WERI-Rb-1 (cell line): ENCODE data around the gene SLIT2.

Experiments
- DNase-seq: peaks from one replicate; pipeline ENCODE4 v3.0.0-alpha.2; 2020
- H3K27ac ChIP-seq: fragments of 250-450 bp; sonication (Bioruptor Pico); 2 replicates; pipeline ENCODE4 v1.5.1; 2020; ENCODE audit warnings: mild to moderate bottlenecking, moderate library complexity
- H3K27me3 ChIP-seq: fragments of 250-450 bp; sonication (Bioruptor Pico); 2 replicates; pipeline ENCODE4 v1.5.1; 2021; ENCODE audit warnings: mild to moderate bottlenecking, low read depth, moderate library complexity; ENCODE audit not compliant: insufficient read depth, severe bottlenecking
- H3K36me3 ChIP-seq: fragments of 250-450 bp; sonication (Bioruptor Pico); 2 replicates; pipeline ENCODE4 v1.5.1; 2020; ENCODE audit warnings: mild to moderate bottlenecking, moderate library complexity
- H3K4me3 ChIP-seq: 2 replicates; pipeline ENCODE4 v1.5.1; 2011; ENCODE audit warnings: low read depth, mild to moderate bottlenecking, control low read depth, low read length
- H3K9me3 ChIP-seq: fragments of 250-450 bp; sonication (Bioruptor Pico); 2 replicates; pipeline ENCODE4 v1.5.1; 2021; ENCODE audit warnings: mild to moderate bottlenecking, moderate library complexity; ENCODE audit not compliant: severe bottlenecking
- CTCF ChIP-seq: IDR thresholded peaks from 2 replicates; pipeline ENCODE4 v1.5.1; 2011; ENCODE audit warnings: low read depth, mild to moderate bottlenecking, control low read depth, inconsistent platforms, low read length

Gene SLIT2

GRCh38 chr4:20237894-20238537 lies 13.7 kb upstream of the SLIT2 start:
- no peaks in the 10 kb centered on the region for H3K9me3 ChIP-seq
- H3K27ac ChIP-seq = no peak overlapping the region
- no peak overlapping the region for H3K4me3 ChIP-seq
- no peaks in the 10 kb centered on the region for H3K27me3 ChIP-seq
- H3K36me3 ChIP-seq = no peaks in the 10 kb centered on the region
- no peak for DNase-seq
- no peak for TF ChIP-seq CTCF

- Histone ChIP-seq H3K27me3 (peaks cover 16% of the 10 kb centered on the region), H3K9me3 (no peaks in the 10 kb centered on the region), H3K36me3 (no peaks in the 10 kb centered on the region), H3K4me3 (no peak overlapping the region), H3K27ac (no peak overlapping the region)
- TF ChIP-seq CTCF = peak; percentile 52
- DNase-seq = peak; percentile 22
These were observed 3.5 kb upstream of the SLIT2 start for GRCh38 chr4:20248155-20248558.

GRCh38 chr4:20249333-20249732 lies 2.4 kb upstream of the SLIT2 start:
- Histone ChIP-seq H3K36me3 (no peaks in the 10 kb centered on the region), H3K27ac (no peak overlapping the region), H3K4me3 (no peak overlapping the region), H3K9me3 (no peaks in the 10 kb centered on the region), H3K27me3 (peaks cover 28% of the 10 kb centered on the region)
- peak; percentile 20 for DNase-seq
- TF ChIP-seq CTCF = peak; percentile 56

- no peaks in the 10 kb centered on the region for H3K36me3 ChIP-seq
- no peak for DNase-seq
- H3K4me3 ChIP-seq = peak overlapping the region; percentile 70
- no peak overlapping the region for H3K27ac ChIP-seq
- no peaks in the 10 kb centered on the region for H3K9me3 ChIP-seq
- TF ChIP-seq CTCF = peak; percentile 15; the same call in 1 of the 2 replicates
- peaks cover 41% of the 10 kb centered on the region for H3K27me3 ChIP-seq
These were observed 492 bp upstream of the SLIT2 start for GRCh38 chr4:20251031-20251795.

- TF ChIP-seq CTCF = no peak
- no peak overlapping the region for H3K27ac ChIP-seq
- peak overlapping the region; percentile 70 for H3K4me3 ChIP-seq
- H3K9me3 ChIP-seq = no peaks in the 10 kb centered on the region
- peaks cover 41% of the 10 kb centered on the region for H3K27me3 ChIP-seq
- no peaks in the 10 kb centered on the region for H3K36me3 ChIP-seq
- DNase-seq = peak; percentile 32
These were observed 1.1 kb downstream of the SLIT2 start for GRCh38 chr4:20252656-20253282.
